ENCODE data around the gene CHCHD5. TPM values are rescaled to one million over a fixed set of nuclear protein-coding genes. Genes with fewer than 3 reads are reported as not detected.

The CHCHD5 gene
- total and polyA plus RNA-seq, 2 of the 4 experiments (the other 2 are of a cell fraction), result 4.8 to 40.1 TPM

DNA sequence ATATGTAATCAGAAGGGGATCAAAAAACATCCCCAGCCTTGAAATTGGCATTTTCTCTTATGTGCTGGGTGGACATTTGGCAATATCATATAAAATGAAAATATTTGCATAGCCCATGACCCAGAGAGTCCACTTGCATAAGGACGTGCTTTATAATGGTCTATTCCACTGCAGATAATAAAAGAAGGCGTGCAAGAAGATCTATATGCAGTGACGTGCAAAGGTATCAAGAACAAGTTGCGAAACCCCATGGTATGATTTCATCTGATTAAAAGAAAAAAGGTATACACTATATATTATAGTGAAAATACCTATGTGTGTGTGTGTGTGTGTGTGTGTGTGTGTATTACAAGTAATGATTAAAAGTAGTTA is 52.9 kb downstream of the CHCHD5 start:
- H3K9me1 ChIP-seq (ENCODE audit: insufficient read depth, low read length), result peaks cover 14% of the 10 kb centered on the region
- no peak overlapping the region for H2BK15ac ChIP-seq (ENCODE audit: low read depth, low read length)
- no peak overlapping the region for H2AK5ac ChIP-seq (ENCODE audit: low read depth, low read length)
- no peak overlapping the region for H3K4me3 ChIP-seq (ENCODE audit: insufficient read depth, low read depth, low read length)
- no CpG with 5 or more reads among the region's 4 CpGs for WGBS, 2 experiments (ENCODE audit: extremely low coverage in 2 of 2, insufficient read length in 1 of 2)
- peaks cover 13% of the 10 kb centered on the region for H3K4me1 ChIP-seq (ENCODE audit: control insufficient read depth, insufficient read depth, low read length)
- DNase-seq (no peak), ATAC-seq (ENCODE audit: low read depth) (no peak)
- in situ Hi-C loops (cut with MboI; ENCODE audit: low sequenced_read_pairs), result no loop called here
- H3K9ac ChIP-seq (ENCODE audit: low read depth, low read length), result no peak overlapping the region
- no peak overlapping the region for H3K14ac ChIP-seq (replicated peaks; ENCODE audit: low read depth, low read length)
- H4K5ac ChIP-seq (ENCODE audit: low read depth, low read length), result no peak overlapping the region
- H3K27ac ChIP-seq (ENCODE audit: insufficient read depth, low read length), result no peak overlapping the region
- H3K4me2 ChIP-seq (ENCODE audit: low read depth, low read length), result no peak overlapping the region
- no peak overlapping the region for H2AK9ac ChIP-seq (replicated peaks; ENCODE audit: low read depth, low read length, poor library complexity)
- no peak overlapping the region for H2BK20ac ChIP-seq (ENCODE audit: low read depth, low read length)
- no peak overlapping the region for H4K91ac ChIP-seq (ENCODE audit: insufficient read depth, low read depth, low read length)
- no peak overlapping the region for H2BK120ac ChIP-seq (ENCODE audit: low read depth, low read length)
- H2AFZ ChIP-seq (replicated peaks; ENCODE audit: low read length, poor library complexity), result no peak overlapping the region
- TF ChIP-seq CEBPB (IDR thresholded peaks at IDR 0.05; ENCODE audit: low read depth, low read length), result peak; percentile 47; the same call in 1 of the 2 replicates
- TF ChIP-seq, protein P1, sequence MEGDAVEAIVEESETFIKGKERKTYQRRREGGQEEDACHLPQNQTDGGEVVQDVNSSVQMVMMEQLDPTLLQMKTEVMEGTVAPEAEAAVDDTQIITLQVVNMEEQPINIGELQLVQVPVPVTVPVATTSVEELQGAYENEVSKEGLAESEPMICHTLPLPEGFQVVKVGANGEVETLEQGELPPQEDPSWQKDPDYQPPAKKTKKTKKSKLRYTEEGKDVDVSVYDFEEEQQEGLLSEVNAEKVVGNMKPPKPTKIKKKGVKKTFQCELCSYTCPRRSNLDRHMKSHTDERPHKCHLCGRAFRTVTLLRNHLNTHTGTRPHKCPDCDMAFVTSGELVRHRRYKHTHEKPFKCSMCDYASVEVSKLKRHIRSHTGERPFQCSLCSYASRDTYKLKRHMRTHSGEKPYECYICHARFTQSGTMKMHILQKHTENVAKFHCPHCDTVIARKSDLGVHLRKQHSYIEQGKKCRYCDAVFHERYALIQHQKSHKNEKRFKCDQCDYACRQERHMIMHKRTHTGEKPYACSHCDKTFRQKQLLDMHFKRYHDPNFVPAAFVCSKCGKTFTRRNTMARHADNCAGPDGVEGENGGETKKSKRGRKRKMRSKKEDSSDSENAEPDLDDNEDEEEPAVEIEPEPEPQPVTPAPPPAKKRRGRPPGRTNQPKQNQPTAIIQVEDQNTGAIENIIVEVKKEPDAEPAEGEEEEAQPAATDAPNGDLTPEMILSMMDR (conservative IDR thresholded peaks at IDR 0.05; ENCODE audit: low read depth, low read length), result no peak
- no peak overlapping the region for H3K56ac ChIP-seq (ENCODE audit: extremely low read depth, insufficient read depth, low read length)
- H3K36me3 ChIP-seq (ENCODE audit: control insufficient read depth, insufficient read depth, low read length), result no peaks in the 10 kb centered on the region
- H3K23ac ChIP-seq (ENCODE audit: low read depth, low read length), result no peak overlapping the region
- H4K8ac ChIP-seq (ENCODE audit: low read depth in 2 of 2, low read length in 2 of 2), result no peak overlapping the region
- intact Hi-C loops (cut with micrococcal nuclease), result no loop called here
- H2BK5ac ChIP-seq (ENCODE audit: low read depth, low read length, poor library complexity, severe bottlenecking), result no peak overlapping the region
- no peak overlapping the region for H3K4ac ChIP-seq (ENCODE audit: low read depth, low read length)
- H3K27me3 ChIP-seq (ENCODE audit: control insufficient read depth, insufficient read depth, low read length), result no peaks in the 10 kb centered on the region
- no TSS peak for BruUV-seq (replicated peaks)
- no peaks in the 10 kb centered on the region for H3K9me3 ChIP-seq (ENCODE audit: control insufficient read depth, insufficient read depth, low read length)
- no peaks in the 10 kb centered on the region for H4K20me1 ChIP-seq (ENCODE audit: insufficient read depth, low read length)
- no peaks in the 10 kb centered on the region; a peak in 1 of 4 replicates for H3K79me1 ChIP-seq (ENCODE audit: low read depth in 1 of 2, low read length in 2 of 2)
- no peak overlapping the region for H3K18ac ChIP-seq (ENCODE audit: low read depth, low read length)
- POLR2A ChIA-PET (ENCODE audit: unreplicated experiment), result no interaction called here
- CTCF ChIA-PET, result interaction anchor here (0.5 to 0.6 kb wide), 3 partner anchors 43 to 248 kb away, joined by 3 to 5 read pairs (median 3); no protein-coding TSS in a partner anchor
- dilution Hi-C loops (cut with HindIII; ENCODE audit: low sequenced_read_pairs, unreplicated experiment), result no loop called here

Small RNA genes within 50 kb of the gene (microRNA-seq; reads per million reads assigned to microRNA genes)
- gene RF00019 (ENCODE audit: insufficient read depth, insufficient read length), result not detected

Small RNA genes within 50 kb of the gene (small RNA-seq; reads per million reads assigned to genes)
- 0 reads per million in 5 experiments for gene RF00019

Other genes with a start within 250 kb of the CHCHD5 start
- gene RGPD8, start 151.0 kb upstream of the CHCHD5 start, total RNA-seq (2012; rRNA removed), result 4.1 and 4.2 TPM in 2 replicates
- 0.67 and 0.69 TPM in 2 replicates for gene RGPD8, start 151.0 kb upstream of the CHCHD5 start, polyA plus RNA-seq (2012; rRNA removed)
- 36.2 and 44.7 TPM in 2 replicates for gene TTL, start 102.5 kb upstream of the CHCHD5 start, total RNA-seq (2012; rRNA removed)
- 13.4 and 18.2 TPM in 2 replicates for gene TTL, start 102.5 kb upstream of the CHCHD5 start, polyA plus RNA-seq (2012; rRNA removed)
- 22.8 and 24.6 TPM in 2 replicates for gene POLR1B, start 42.1 kb upstream of the CHCHD5 start, total RNA-seq (2012; rRNA removed)
- 10.5 and 10.9 TPM in 2 replicates for gene POLR1B, start 42.1 kb upstream of the CHCHD5 start, polyA plus RNA-seq (2012; rRNA removed)
- gene SLC20A1, start 61.3 kb downstream of the CHCHD5 start, total RNA-seq (2012; rRNA removed), result 94.1 and 123 TPM in 2 replicates
- 72.3 and 93.6 TPM in 2 replicates for gene SLC20A1, start 61.3 kb downstream of the CHCHD5 start, polyA plus RNA-seq (2012; rRNA removed)
- not detected in 2 replicates for gene NT5DC4, start 136.4 kb downstream of the CHCHD5 start, total RNA-seq (2012; rRNA removed)
- not detected in 2 replicates for gene NT5DC4, start 136.4 kb downstream of the CHCHD5 start, polyA plus RNA-seq (2012; rRNA removed)
- gene CKAP2L, start 180.0 kb downstream of the CHCHD5 start, total RNA-seq (2012; rRNA removed), result 9.9 and 13.3 TPM in 2 replicates
- 6.3 and 6.4 TPM in 2 replicates for gene CKAP2L, start 180.0 kb downstream of the CHCHD5 start, polyA plus RNA-seq (2012; rRNA removed)
- 0.83 and 1.1 TPM in 2 replicates for gene IL1A, start 199.9 kb downstream of the CHCHD5 start, total RNA-seq (2012; rRNA removed)
- 0.39 and 0.48 TPM in 2 replicates for gene IL1A, start 199.9 kb downstream of the CHCHD5 start, polyA plus RNA-seq (2012; rRNA removed)

Measured in IMR-90 (cell line).